HepG2 (cell line): Measurements from ENCODE around the gene HNRNPF. TPM values are rescaled to one million over a fixed set of nuclear protein-coding genes. Genes with fewer than 3 reads are reported as not detected.
A peak's percentile ranks its signal among the peaks of the same experiment; 100 is the strongest.

Source experiments
- ATAC-seq: fragments of 200-7000 bp; cut with Tn5 transposase; 3 replicates; pipeline ENCODE4 v1.9.1; 2020; ENCODE audit warnings: mild to moderate bottlenecking, moderate library complexity
- BruUV-seq: library from RNA; stranded (reverse); fragments of 400-500 nt; replicated peaks from 2 replicates; lab custom pipeline; 2021; lab: Mats Ljungman, UMichigan
- CTCF ChIA-PET: fragments of 300-600 bp; formaldehyde crosslinking; extraction: SDS; loops from one replicate; lab custom pipeline; 2021; ENCODE audit warnings: low total read pairs, inconsistent platforms, low intra/inter-chr PET ratio; lab: Yijun Ruan, JAX
- POLR2A ChIA-PET: fragments of 350-600 bp; sonication (Branson Sonifier 250); formaldehyde crosslinking; loops from one replicate; lab custom pipeline; 2020; ENCODE audit warnings: antibody characterized with exemption, inconsistent platforms; lab: Yijun Ruan, JAX
- DNase-seq: peaks from one replicate; pipeline ENCODE4 v3.0.0-alpha.2; 2015; ENCODE audit warnings: low spot score
- FAIRE-seq: peaks from 3 replicates; lab custom pipeline; 2011; peaks lifted over from hg19 to GRCh38; lab: Jason Lieb, UNC
- H2AFZ ChIP-seq: one replicate; pipeline ENCODE4 v1.6.1; 2011; ENCODE audit warnings: low read length, inconsistent platforms
- H3K27ac ChIP-seq: fragments of 300-600 bp; 3 replicates; pipeline ENCODE4 v1.8.0; 2011; ENCODE audit warnings: mixed run types, mild to moderate bottlenecking, mixed read lengths, low read length, inconsistent platforms; ENCODE audit not compliant: insufficient read depth; ENCODE audit errors: extremely low read length
- H3K27me3 ChIP-seq, 2 experiments: fragments of 200-600 bp in 1 of 2; 2 replicates in 1 of 2; 3 replicates in 1 of 2; pipeline versions ENCODE4 v1.6.0 to v1.8.0; 2011; ENCODE audit warnings: low read length in 2 of 2, mild to moderate bottlenecking in 2 of 2, moderate library complexity in 2 of 2, inconsistent platforms in 1 of 2; ENCODE audit not compliant: insufficient read depth in 2 of 2, control insufficient read depth in 1 of 2
- H3K36me3 ChIP-seq, 2 experiments: fragments of 200-600 bp in 1 of 2; replicated peaks in 1 of 2; 2 replicates in 1 of 2; 3 replicates in 1 of 2; pipeline versions ENCODE4 v1.5.1 to v1.8.0; 2011; ENCODE audit warnings: low read length in 2 of 2, inconsistent platforms in 1 of 2; ENCODE audit not compliant: insufficient read depth in 2 of 2, control insufficient read depth in 1 of 2
- H3K4me1 ChIP-seq: 2 replicates; pipeline ENCODE4 v1.5.1; 2012; ENCODE audit warnings: low read length, inconsistent platforms; ENCODE audit not compliant: insufficient read depth
- H3K4me2 ChIP-seq: 2 replicates; pipeline ENCODE4 v1.6.0; 2011; ENCODE audit warnings: low read depth, low read length, inconsistent platforms
- H3K4me3 ChIP-seq, 3 experiments: fragments of 200-600 bp in 1 of 3; sonication (generic), shearing (Covaris generic) in 1 of 3; replicated peaks in 1 of 3; 2 replicates each; pipeline ENCODE4 v1.5.1; 2011 to 2016; ENCODE audit warnings: low read length in 3 of 3, inconsistent platforms in 2 of 3, low read depth in 2 of 3, mild to moderate bottlenecking in 2 of 3, control low read depth in 1 of 3, mixed read lengths in 1 of 3; ENCODE audit not compliant: insufficient read depth in 1 of 3
- H3K79me2 ChIP-seq: one replicate; pipeline ENCODE4 v1.6.1; 2011; ENCODE audit warnings: low read length, inconsistent platforms; ENCODE audit not compliant: insufficient read depth
- H3K9ac ChIP-seq: 2 replicates; pipeline ENCODE4 v1.6.0; 2011; ENCODE audit warnings: mild to moderate bottlenecking, low read depth, low read length, inconsistent platforms; ENCODE audit not compliant: insufficient read depth
- H3K9me3 ChIP-seq: 2 replicates; pipeline ENCODE4 v1.5.1; 2012; ENCODE audit warnings: mild to moderate bottlenecking, low read length
- H4K20me1 ChIP-seq: 2 replicates; pipeline ENCODE4 v1.6.0; 2011; ENCODE audit warnings: inconsistent platforms, mild to moderate bottlenecking, low read length, moderate library complexity; ENCODE audit not compliant: insufficient read depth
- FOXP4 ChIP-seq: sonication (generic); formaldehyde crosslinking; IDR thresholded peaks from 2 replicates; pipeline ENCODE4 v1.4.0; 2020; ENCODE audit warnings: missing genetic modification reagents
- HNF4A ChIP-seq: sonication (generic); formaldehyde crosslinking; IDR thresholded peaks from 2 replicates; pipeline ENCODE4 v1.4.0; 2020; ENCODE audit warnings: missing genetic modification reagents
- NFATC3 ChIP-seq: sonication (generic); formaldehyde crosslinking; IDR thresholded peaks from 2 replicates; pipeline ENCODE4 v1.5.1; 2020; ENCODE audit warnings: mild to moderate bottlenecking, missing genetic modification reagents
- NPAS2 ChIP-seq: sonication (generic); formaldehyde crosslinking; IDR thresholded peaks from 2 replicates; pipeline ENCODE4 v1.8.0; 2022; ENCODE audit warnings: mild to moderate bottlenecking, missing genetic modification reagents, borderline replicate concordance
- NR3C1 ChIP-seq: sonication (generic); formaldehyde crosslinking; IDR thresholded peaks from 2 replicates; pipeline ENCODE4 v1.4.0; 2020; ENCODE audit warnings: missing genetic modification reagents
- SMARCE1 ChIP-seq: fragments of 450-650 bp; IDR thresholded peaks from 2 replicates; pipeline ENCODE4 v1.6.1; 2017; ENCODE audit warnings: borderline replicate concordance
- XBP1 ChIP-seq: sonication (generic); formaldehyde crosslinking; IDR thresholded peaks from 2 replicates; pipeline ENCODE4 v1.5.0; 2020; ENCODE audit warnings: missing genetic modification reagents
- ZFP41 ChIP-seq: sonication (generic); formaldehyde crosslinking; IDR thresholded peaks from 2 replicates; pipeline ENCODE4 v1.4.0; 2020; ENCODE audit warnings: mild to moderate bottlenecking, missing genetic modification reagents, borderline replicate concordance
- ZNF329 ChIP-seq: sonication (generic); formaldehyde crosslinking; IDR thresholded peaks from 2 replicates; pipeline ENCODE4 v1.9.0; 2021; ENCODE audit warnings: low read depth, mild to moderate bottlenecking, missing genetic modification reagents
- ZNF431 ChIP-seq: sonication (generic); formaldehyde crosslinking; IDR thresholded peaks from 2 replicates; pipeline ENCODE4 v1.9.0; 2022; ENCODE audit warnings: missing genetic modification reagents, low read depth, mild to moderate bottlenecking, borderline replicate concordance
- ZNF788 ChIP-seq: sonication (generic); formaldehyde crosslinking; IDR thresholded peaks from 2 replicates; pipeline ENCODE4 v1.5.0; 2020; ENCODE audit warnings: mild to moderate bottlenecking, missing genetic modification reagents, borderline replicate concordance
- ZSCAN30 ChIP-seq: sonication (generic); formaldehyde crosslinking; IDR thresholded peaks from 2 replicates; pipeline ENCODE4 v1.5.0; 2020; ENCODE audit warnings: mild to moderate bottlenecking, missing genetic modification reagents
- WGBS: methylation state at CpG from one replicate; pipeline ENCODE4 v1.1.6; 2017; ENCODE audit warnings: low lambda C conversion rate; 5-methylcytosine and 5-hydroxymethylcytosine counted together
- in situ Hi-C: cut with HindIII; loops from 2 replicates; pipeline ENCODE4 v1.10.0; 2017; ENCODE audit warnings: low pct_unique_long_range_greater_than_20kb; ENCODE audit not compliant: extremely low pct_ligation_motif_present
- intact Hi-C: fragments of 100-400 bp; cut with micrococcal nuclease; formaldehyde crosslinking; loops from one replicate; pipeline ENCODE4 v1.10.0; 2022; ENCODE audit not compliant: unreplicated experiment
- polyA plus RNA-seq, 8 experiments: library from polyadenylated mRNA; depleted of rRNA in 3 of 8; stranded (reverse) in 7 of 8; unstranded in 1 of 8; fragments of >200 nt; fragmentation: Illumina TruSeq in 4 of 8; extraction: Trizol in 4 of 8; gene quantifications; 2 replicates each; pipeline versions ENCODE4 v1.2.1 to v1.2.3, GENCODE V29; 2011 to 2016; ENCODE audit warnings: low read depth in 4 of 8, missing spikeins in 1 of 8, mixed read lengths in 1 of 8; ENCODE audit not compliant: insufficient read depth in 1 of 8
- total RNA-seq, 5 experiments: library from RNA; depleted of rRNA; stranded (reverse); fragments of >200 nt; fragmentation: Illumina TruSeq; extraction: Trizol; gene quantifications; 2 replicates each; pipeline ENCODE4 v1.2.3, GENCODE V29; 2016; ENCODE audit warnings: low read depth in 1 of 5
- TF ChIP-seq, protein P1 (sequence below): sonication (generic); formaldehyde crosslinking; IDR thresholded peaks from 2 replicates; pipeline ENCODE4 v1.9.0; 2021; ENCODE audit warnings: missing genetic modification reagents, mild to moderate bottlenecking, borderline replicate concordance
- TF ChIP-seq, protein P2 (sequence below): sonication (generic); formaldehyde crosslinking; IDR thresholded peaks from 2 replicates; pipeline ENCODE4; 2020; ENCODE audit warnings: missing genetic modification reagents, mild to moderate bottlenecking, borderline replicate concordance

The HNRNPF gene
- total and polyA plus RNA-seq, 2 of the 13 experiments (the other 11 are each of a cell fraction or from before 2014, with no cell fraction given): 166 to 308 TPM

DNA sequence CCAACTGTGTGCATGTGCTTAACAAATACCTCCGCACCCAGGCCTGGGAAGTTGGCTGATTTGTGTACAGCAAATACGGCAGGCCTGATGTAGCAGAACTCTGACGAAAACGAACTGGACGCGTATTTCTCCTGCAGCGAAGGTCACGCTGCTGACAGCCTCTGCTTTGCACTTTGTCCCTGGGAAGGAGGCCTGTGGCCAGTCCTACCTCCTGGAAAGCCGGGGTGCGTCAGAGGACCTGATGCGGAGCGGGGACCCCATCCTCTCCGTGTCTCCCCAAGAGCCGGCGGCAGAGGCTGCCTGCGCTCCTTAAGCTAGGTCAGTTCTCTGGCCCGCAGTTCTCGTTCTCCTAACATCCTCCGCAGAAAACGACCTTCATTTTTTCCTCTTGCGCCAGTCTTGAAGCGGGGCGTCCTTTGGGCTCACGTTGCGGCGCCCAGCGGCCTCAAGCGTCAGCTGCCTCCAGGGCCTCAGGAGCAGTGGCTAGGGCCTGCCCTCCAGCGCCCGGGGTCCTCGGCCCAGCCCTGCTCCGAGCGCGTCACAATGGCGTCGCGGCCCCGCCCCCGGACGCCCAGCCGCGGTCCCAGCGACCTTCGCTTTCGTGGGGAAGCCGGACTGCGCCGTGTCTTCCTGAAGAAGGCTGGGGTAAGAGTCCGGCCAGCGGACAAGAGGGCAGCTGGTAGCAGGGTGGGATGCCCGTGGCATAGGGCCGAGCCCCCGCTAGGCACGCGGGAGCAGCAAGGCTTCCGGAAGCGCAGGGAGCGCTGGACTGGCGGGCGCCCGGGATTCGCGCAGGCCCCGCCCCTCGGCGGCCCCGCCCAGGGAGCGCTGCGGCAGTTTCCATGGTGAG is 27.5 kb upstream of the HNRNPF start, which contains the start of gene ZNF487:
Gene ZNF487 (plus strand): TSS at position 821 of the 850 bp plus-strand sequence. CDS start 38,703 bp downstream, outside the sequence.
- Histone ChIP-seq H4K20me1 (no peaks in the 10 kb centered on the region), H3K36me3 (no peaks in the 10 kb centered on the region), H3K4me1 (peaks cover 29% of the 10 kb centered on the region), H3K4me2 (peak within 1 kb of the TSS; percentile 97), H3K27ac (peak within 1 kb of the TSS; percentile 100), H3K4me3 (peak within 1 kb of the TSS; percentile 63 to 98 (median 87)), H3K9me3 (no peaks in the 10 kb centered on the region), H3K9ac (peak within 1 kb of the TSS; percentile 100), H3K27me3 (no peaks in the 10 kb centered on the region; a peak in 1 of 5 replicates), H3K79me2 (peaks cover 15% of the 10 kb centered on the region), H2AFZ (no peak within 1 kb of the TSS)
- in situ Hi-C loops (no loop called here), intact Hi-C loops (loop anchor here (5.0 kb wide), 1 partner anchor 39 kb away; no protein-coding TSS in a partner anchor)
- TSS peak; percentile 98 for BruUV-seq
- ChIA-PET CTCF (interaction anchor here (0.6 to 1.0 kb wide), 2 partner anchors 16 to 46 kb away, joined by 3 read pairs; no protein-coding TSS in a partner anchor), POLR2A (interaction anchor here (0.5 to 3.3 kb wide), 13 partner anchors 13 to 60 kb away, joined by 3 to 33 read pairs (median 4); partner anchors contain the start of gene HNRNPF)
- DNase-seq (peak; percentile 80), ATAC-seq (peak; percentile 96), FAIRE-seq (no peak)
- WGBS: 0% methylated on average over 12 of the region's 69 CpGs
- TF ChIP-seq SMARCE1: no peak
- TF ChIP-seq ZFP41 (CRISPR knock-in tag): no peak
- TF ChIP-seq NR3C1 (CRISPR knock-in tag): no peak
- no peak for TF ChIP-seq XBP1 (CRISPR knock-in tag)
- peak; percentile 89 for TF ChIP-seq ZNF329
- TF ChIP-seq NFATC3 (CRISPR knock-in tag): no peak
- peak; percentile 76 for TF ChIP-seq HNF4A (CRISPR knock-in tag)
- no peak for TF ChIP-seq NPAS2 (CRISPR knock-in tag)
- peak; percentile 88; the same call in 1 of the 2 replicates for TF ChIP-seq ZNF788 (CRISPR knock-in tag)
- TF ChIP-seq ZSCAN30 (CRISPR knock-in tag): no peak
- TF ChIP-seq, protein P1, sequence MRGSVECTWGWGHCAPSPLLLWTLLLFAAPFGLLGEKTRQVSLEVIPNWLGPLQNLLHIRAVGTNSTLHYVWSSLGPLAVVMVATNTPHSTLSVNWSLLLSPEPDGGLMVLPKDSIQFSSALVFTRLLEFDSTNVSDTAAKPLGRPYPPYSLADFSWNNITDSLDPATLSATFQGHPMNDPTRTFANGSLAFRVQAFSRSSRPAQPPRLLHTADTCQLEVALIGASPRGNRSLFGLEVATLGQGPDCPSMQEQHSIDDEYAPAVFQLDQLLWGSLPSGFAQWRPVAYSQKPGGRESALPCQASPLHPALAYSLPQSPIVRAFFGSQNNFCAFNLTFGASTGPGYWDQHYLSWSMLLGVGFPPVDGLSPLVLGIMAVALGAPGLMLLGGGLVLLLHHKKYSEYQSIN (CRISPR knock-in tag): peak; percentile 47; the same call in 1 of the 2 replicates
- peak; percentile 94 for TF ChIP-seq ZNF431 (CRISPR knock-in tag)
- TF ChIP-seq, protein P2, sequence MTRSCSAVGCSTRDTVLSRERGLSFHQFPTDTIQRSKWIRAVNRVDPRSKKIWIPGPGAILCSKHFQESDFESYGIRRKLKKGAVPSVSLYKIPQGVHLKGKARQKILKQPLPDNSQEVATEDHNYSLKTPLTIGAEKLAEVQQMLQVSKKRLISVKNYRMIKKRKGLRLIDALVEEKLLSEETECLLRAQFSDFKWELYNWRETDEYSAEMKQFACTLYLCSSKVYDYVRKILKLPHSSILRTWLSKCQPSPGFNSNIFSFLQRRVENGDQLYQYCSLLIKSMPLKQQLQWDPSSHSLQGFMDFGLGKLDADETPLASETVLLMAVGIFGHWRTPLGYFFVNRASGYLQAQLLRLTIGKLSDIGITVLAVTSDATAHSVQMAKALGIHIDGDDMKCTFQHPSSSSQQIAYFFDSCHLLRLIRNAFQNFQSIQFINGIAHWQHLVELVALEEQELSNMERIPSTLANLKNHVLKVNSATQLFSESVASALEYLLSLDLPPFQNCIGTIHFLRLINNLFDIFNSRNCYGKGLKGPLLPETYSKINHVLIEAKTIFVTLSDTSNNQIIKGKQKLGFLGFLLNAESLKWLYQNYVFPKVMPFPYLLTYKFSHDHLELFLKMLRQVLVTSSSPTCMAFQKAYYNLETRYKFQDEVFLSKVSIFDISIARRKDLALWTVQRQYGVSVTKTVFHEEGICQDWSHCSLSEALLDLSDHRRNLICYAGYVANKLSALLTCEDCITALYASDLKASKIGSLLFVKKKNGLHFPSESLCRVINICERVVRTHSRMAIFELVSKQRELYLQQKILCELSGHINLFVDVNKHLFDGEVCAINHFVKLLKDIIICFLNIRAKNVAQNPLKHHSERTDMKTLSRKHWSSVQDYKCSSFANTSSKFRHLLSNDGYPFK (CRISPR knock-in tag): peak; percentile 75; the same call in 1 of the 2 replicates
- peak; percentile 11 for TF ChIP-seq FOXP4 (CRISPR knock-in tag)
